Stimulated activated CD4-positive, alpha-beta T cell treated with anti-CD3 and anti-CD28 coated beads, TNF-alpha, amount 100 ng/mL, for 48 hours (primary cell): ENCODE measurements around the gene EFNA5.

Experiments used
- DNase-seq, 3 donors: peaks; one replicate each; pipeline ENCODE4 v3.0.0-alpha.2; 2020; ENCODE audit warnings: low read depth in 3 of 3

The EFNA5 gene

GRCh38 chr5:107570805-107571531 lies 99.8 kb downstream of the EFNA5 start:
- DNase-seq: peak in 1 of 3 donors; percentile 14

DNA sequence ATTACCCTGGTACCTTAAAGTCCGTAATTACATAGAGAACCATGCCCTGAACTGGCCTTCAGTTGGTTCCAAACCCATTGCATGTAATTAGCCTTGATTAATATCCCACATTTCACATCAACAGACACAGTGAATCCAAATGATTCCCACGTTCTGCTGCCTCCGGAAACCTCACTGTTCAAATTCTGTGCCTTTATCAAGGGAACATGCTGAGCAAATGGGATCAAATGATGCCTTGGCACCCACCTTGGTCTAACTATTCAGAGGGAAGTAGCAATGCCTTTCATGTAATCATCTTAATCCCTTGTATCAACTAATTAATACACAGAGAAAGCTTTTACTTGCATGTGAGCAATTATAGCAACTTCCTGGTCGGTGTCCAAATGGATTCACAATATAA lies 100.6 kb downstream of the EFNA5 start:
- no peak for DNase-seq

GRCh38 chr5:107567901-107568671 lies 102.7 kb downstream of the EFNA5 start:
- DNase-seq: no peak

GRCh38 chr5:107566986-107567385 lies 103.8 kb downstream of the EFNA5 start:
- no peak for DNase-seq

GRCh38 chr5:107565791-107566767 lies 104.7 kb downstream of the EFNA5 start:
- DNase-seq: no peak

- DNase-seq: no peak
Measured at GRCh38 chr5:107564931-107565372, 105.8 kb downstream of the EFNA5 start.

- DNase-seq: no peak
Measured at GRCh38 chr5:107563959-107564544, 106.7 kb downstream of the EFNA5 start.

DNA sequence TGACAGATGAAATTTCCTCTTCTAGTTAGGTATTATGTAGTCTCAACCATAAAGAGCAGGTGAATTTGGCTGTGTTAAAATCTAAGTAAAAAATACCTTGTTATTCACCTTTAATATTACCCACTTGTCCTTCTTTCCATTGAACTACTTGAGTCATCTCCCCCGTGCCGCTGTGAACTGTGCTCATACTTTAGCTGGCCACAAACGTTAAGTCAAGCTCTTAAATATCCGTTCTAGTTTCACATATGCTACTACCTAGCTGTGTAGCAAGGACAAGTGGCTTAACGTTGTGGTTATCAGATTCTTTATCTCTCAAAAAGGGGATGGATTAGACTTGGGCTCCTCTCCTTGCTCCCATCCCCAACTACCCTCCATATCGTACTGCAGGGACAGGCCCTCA lies 110.4 kb downstream of the EFNA5 start:
- DNase-seq: no peak

DNA sequence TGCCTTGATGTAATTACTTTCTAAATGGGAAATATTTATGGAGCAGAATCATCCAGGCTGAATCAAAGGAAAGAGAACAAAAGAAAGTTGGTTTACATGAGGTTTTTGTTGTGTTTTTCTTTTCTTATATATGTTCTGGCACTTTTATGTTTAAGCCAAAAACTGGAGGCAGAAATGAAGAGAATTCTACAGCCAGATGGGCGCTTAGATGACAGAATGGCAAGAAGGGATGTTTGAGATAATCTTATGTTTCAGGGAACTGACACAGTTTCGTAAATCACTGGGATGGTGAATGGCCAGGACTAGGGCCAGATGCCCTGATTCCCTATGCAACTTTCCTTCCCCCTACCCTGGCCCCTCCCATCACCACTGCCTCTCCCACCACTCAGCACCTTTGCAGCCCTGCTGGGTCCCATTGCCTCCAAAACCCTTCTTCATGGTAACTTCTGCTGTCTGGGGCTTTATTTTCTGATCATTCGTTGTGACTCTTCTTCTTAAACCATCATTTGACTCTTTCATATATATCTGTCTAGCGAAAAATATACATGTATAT lies 111.8 kb downstream of the EFNA5 start:
- no peak for DNase-seq

GRCh38 chr5:107557051-107557658 lies 113.6 kb downstream of the EFNA5 start:
- no peak for DNase-seq

GRCh38 chr5:107556575-107556974 lies 114.2 kb downstream of the EFNA5 start:
- DNase-seq: no peak

DNA sequence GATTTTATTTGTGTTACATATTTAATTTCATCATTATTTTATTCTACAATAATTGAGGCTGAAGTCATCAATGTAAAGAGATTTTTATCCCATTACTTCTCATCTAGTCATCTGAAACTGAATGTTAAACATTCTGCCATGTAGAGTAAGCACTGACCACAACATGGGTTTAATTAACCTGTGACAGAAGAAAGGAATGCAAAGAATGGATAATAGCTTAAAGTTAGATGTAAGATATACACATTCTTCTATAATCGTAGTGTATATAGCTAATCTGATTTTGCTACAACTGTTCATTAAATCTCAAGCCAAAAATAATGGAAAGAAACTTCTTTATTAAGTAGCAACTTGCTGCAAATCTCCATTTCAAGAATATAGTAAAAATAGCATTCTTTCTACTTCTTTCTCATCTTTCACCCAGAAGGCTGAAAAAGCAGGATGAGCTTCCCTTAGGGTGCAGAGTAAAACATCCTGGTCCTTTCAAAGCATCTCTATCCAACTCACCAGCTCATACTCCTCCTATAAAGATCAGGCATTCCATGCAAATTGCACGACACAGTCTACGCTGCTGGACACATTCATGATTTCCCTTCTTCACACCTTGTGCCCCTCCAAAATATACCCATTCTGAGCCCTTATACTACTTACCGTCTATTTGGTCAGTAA lies 115.2 kb downstream of the EFNA5 start:
- DNase-seq: no peak

GRCh38 chr5:107554776-107555424 lies 115.8 kb downstream of the EFNA5 start:
- DNase-seq: no peak

GRCh38 chr5:107553117-107553555 lies 117.6 kb downstream of the EFNA5 start:
- no peak for DNase-seq

- no peak for DNase-seq
Measured at GRCh38 chr5:107551088-107551487, 119.6 kb downstream of the EFNA5 start.

GRCh38 chr5:107549567-107549966 lies 121.2 kb downstream of the EFNA5 start:
- no peak for DNase-seq

DNA sequence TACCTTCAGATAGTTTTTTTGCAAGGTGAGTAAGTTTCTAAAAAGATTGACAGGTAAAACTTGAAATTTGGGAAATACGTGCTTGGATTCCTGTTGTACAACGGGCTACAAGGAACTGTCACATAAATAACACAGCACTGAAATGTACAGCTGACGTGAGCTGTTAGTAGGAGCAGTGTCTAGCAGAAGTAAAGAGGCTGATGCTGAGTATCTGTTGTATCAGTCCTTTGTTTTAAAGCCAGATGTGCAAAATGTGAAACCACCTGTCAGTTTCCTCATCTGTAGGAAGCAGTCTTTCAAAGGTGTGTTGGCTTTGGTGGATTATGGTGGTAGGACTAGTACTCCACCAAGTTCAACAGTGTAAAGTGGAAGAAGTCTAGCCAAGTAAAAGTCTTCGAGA lies 122.3 kb downstream of the EFNA5 start:
- no peak for DNase-seq

DNA sequence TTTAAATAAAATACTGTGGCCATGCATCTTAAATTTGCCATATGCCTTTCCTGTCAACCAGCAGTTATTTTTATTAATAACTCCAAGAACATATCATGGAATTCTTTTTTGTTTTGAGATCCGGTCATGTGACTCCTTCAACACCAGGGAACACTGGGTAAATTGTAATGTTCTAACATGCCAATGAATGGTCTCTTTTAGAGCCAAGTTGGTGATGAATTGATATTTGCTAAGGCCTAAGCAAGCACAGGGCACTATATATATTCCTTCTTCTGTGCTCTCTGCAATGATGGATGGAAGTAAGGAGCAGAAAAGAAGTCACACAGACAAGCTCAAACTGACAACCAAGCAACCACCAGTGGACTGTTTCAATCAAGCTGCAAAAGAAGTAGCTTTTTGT lies 124.0 kb downstream of the EFNA5 start:
- DNase-seq: no peak

- DNase-seq: no peak
Measured at GRCh38 chr5:107545486-107545885, 125.3 kb downstream of the EFNA5 start.

DNA sequence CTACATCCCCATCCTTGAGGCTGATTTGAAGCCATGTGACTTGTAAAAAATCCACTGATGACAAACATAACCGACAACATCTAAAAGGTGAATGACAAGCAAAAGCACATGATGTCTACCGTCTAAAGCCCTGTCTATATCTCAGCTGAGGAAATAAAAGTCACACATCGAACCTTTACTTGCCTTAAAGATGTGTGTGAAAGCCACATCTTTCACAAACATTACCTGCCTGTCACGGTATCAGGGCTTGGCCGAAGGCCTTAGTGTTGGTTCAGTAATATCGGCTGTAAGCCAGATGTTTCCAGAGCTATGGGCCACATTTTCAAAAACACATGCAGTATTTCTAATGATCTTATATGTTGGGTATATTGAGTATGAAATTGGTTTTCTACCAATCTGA lies 125.8 kb downstream of the EFNA5 start:
- no peak for DNase-seq
